Esophagus squamous epithelium (tissue), 4 donors: Measurements from ENCODE around the gene TECPR2.

Experiments used
- CTCF ChIP-seq, 6 experiments: fragments of 450-650 bp in 4 of 6; fragments of 200-600 bp in 2 of 6; sonication (generic) in 2 of 6; IDR thresholded peaks; one replicate each; pipeline ENCODE4 v1.5.1; 2016 to 2019; ENCODE audit warnings: antibody characterized with exemption in 6 of 6, mild to moderate bottlenecking in 4 of 6, moderate library complexity in 4 of 6
- POLR2A ChIP-seq, 4 donors: fragments of 450-650 bp; IDR thresholded peaks; one replicate each; pipeline ENCODE4 v1.6.1; 2017; ENCODE audit warnings: antibody characterized with exemption in 4 of 4, mild to moderate bottlenecking in 4 of 4, moderate library complexity in 3 of 4

GRCh38 chr14:102394717-102395375, 32.1 kb downstream of the TECPR2 start:
- TF ChIP-seq POLR2A (IDR thresholded peaks at IDR 0.05): no peak
- TF ChIP-seq CTCF (IDR thresholded peaks at IDR 0.05): no peak
